DMS114 treated with DMSO at 0.1 percent for 48 hours (cell line): ENCODE measurements around the gene SPACA9.

Source experiments
- DNase-seq: peaks from one replicate; lab custom pipeline; 2025; ENCODE audit not compliant: unreplicated experiment; lab: John Stamatoyannopoulos, UW

Gene SPACA9

GRCh38 chr9:132878695-132879456 lies at the start of gene SPACA9:
Gene SPACA9, plus strand, starts transcription at chr9:132878898. Its CDS starts 5,050 bp downstream, at chr9:132883948.
- DNase-seq, result peak; percentile 39

GRCh38 chr9:132832171-132832881 lies 46.4 kb upstream of the SPACA9 start:
- DNase-seq, result no peak

DNA sequence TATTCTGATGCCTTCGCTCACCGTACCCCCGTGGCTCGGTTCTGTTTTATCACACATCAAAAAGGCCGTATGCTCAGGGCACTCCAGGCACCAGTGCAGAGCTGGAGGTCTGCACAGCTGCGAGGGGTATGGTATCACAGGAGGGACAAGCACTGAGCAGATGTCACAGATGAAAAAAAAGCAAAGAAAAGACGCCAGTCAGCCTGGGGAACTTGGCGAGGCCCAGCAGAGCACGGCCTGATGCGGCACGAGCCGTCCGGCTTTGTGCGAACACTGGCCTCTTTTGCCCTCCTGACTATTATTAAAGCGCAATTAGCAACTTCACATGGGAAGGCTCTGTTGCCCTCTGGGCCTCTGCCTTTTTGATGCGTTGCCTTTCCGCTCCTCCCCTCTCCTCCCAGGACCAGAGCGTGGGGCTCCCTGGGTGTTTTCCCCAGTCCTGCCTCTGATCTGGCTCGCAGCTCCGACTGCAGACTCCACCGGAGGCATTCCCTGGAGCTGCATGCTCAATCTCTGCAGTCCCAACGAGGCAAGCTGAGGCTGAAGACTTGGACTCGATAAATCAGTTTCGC lies 45.1 kb upstream of the SPACA9 start:
- DNase-seq, result no peak

DNA sequence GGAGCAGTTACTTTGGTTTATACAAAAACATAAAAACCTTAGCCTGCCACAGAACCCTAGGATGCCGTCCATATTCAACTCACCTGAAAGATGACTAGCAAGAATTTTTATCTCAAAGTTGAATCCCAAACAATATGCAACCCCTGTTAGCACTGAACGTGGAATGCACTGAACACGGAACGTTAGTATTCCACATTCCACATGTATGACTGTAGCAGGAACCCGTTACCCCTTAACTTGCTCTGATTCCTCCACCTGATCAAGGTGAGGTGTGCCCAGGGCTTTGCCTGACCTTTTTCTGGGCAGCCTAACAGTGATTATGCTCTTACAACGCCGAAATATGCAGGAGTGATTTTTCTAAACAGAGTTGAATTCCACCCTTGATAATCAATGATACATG lies 44.4 kb upstream of the SPACA9 start:
- no peak for DNase-seq

GRCh38 chr9:132837501-132838286 lies 41.0 kb upstream of the SPACA9 start:
- DNase-seq, result no peak

GRCh38 chr9:132838291-132838690 lies 40.4 kb upstream of the SPACA9 start:
- DNase-seq, result no peak

GRCh38 chr9:132840980-132841379 lies 37.7 kb upstream of the SPACA9 start:
- DNase-seq, result no peak

- DNase-seq, result no peak
These were observed 36.3 kb upstream of the SPACA9 start for GRCh38 chr9:132842124-132843044.

DNA sequence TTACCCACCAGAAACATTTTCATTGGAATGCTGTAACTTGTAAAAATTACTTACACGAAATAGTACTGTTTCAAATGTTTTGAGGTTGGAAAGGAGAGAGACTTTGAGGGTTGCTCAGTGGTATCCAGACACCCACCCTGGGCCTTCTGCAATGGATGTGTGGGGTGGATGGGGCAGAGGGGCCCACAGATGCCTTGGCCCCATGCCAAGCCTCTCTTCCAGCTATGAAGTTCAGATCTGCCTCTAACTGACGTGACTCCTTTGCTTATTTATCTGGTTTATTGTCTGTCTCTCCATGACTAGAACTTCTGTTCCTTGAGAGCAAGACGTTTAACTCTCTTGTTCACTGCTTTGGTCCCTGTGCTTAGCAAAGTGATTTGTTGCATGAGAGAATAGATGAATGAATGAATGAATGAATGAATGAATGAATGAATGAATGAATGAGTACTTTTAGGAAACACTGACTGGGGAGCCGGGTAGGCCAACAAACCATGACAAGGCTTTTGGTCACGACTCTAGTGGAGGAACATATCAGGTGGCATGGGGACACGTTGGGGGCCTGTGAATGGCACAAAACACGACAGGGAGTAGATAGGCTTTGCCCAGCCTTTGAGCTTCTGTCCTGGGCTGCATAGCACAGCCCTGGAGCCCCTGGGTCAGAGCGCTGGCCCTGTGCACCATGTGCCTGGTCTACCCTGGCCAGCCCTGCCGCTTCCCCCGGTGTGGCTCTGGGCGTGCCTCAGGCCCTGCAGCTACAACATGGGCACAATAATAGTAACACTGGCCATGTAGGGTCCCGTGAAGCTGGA lies 32.4 kb upstream of the SPACA9 start:
- no peak for DNase-seq

DNA sequence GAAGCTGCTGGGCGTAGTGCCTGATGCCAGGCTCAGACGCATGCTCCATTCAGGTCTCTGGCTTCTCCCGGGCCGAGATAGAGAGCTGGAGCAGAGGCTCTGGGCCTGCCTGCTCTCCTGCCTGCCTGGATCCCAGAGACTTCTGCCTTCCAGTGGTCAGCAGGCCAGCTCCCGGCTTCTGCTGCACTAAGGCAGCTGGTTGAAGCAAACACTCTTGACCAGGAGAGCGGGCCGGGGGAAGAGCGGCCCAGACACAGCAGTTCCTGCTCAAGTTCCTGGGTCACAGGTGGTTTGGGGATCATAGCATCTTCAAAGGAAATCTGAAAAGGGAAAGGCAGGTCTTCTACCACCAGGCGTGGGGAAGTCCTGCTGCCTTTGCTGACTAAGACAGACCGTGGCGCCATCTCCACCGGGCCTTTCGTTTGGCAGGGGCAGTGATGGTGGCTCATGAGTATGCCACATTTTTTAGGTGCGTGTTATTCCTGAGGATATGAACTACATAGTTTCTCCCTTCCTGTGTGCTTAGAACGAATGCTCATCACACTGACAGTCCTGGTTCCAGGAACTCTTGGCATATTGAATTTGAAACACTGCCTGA lies 31.7 kb upstream of the SPACA9 start:
- DNase-seq, result no peak

DNA sequence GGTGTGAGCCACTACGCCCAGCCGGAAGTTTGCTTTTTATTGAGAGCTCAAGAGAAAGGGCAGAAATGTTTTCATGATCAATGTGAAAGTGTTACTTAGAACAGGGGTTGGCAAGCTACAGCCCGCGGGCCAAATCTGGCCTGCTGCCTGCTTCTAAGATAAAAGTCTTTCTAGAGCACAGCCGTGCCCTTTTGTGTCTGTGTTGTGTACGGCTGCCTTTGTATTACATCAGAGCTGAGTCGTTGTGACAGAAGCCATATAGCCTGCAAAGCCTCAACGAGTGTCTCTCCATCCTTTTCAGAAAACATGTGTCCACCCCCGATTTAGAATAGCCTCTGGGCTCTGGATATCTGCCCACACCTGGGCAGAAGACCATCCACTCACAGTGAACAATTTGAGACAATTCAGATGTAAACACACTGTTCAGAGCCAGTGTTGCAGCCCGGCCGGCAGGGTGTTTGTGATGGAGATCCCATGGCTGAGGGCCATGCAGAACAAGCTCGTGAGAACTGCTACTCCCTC lies 29.5 kb upstream of the SPACA9 start:
- no peak for DNase-seq

DNA sequence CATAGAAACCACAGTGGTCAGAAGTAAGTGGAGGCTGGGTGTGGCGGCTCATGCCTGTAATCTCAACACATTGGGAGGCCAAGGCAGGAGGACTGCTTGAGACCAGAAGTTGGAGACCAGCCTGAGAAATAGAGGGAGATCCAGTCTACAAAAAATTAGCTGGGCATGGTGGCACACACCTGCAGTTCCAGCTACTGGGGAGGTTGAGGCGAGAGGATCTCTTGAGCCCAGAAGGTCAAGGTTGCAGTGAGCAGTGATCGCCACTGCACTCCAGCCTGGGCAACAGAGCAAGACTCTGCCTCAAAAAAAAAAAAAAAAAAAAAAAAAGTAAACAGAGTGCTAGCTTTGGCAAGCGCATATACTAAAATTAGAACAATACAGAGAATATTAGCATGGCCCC lies 25.2 kb upstream of the SPACA9 start:
- no peak for DNase-seq

DNA sequence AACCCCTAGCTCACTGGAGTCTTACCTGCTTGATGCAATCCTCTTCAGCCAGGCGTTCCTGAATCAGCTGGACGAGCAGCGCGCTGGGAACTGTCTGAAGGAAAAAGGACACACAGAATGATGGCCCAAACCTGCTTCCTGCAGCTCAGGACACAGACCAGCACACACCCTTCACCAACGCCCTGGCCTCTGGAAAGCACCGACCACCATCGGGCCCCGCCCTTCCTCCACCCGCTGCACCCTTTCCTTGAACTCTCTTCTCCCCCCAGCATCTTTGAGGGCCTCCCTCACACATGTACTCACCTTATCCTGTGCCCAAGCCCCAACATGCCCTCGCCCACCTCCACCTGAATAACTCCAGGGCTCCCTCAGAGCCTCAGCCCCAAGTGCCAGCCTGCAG lies 23.9 kb upstream of the SPACA9 start:
- no peak for DNase-seq

DNA sequence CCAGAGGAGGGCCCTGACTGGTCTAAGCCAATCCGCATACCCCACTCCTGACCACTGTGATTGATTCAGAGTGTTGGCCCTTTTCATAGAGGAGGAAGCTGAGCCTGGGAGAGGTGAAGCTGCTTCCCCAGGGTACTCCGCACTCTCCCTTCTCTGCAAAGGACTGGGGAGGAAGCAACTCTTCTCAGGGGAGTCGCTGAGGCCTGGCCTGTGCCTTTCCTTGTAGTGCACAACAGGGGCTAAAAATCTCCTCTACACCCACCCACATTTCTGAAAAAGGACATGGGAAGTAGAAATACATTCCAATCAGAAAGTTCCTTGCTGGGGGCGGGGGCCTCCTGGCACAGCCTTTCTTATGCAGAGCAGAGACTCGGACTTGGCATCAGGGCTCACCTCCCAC lies 22.8 kb upstream of the SPACA9 start:
- DNase-seq, result no peak

GRCh38 chr9:132857031-132857430 lies 21.7 kb upstream of the SPACA9 start:
- DNase-seq, result no peak

DNA sequence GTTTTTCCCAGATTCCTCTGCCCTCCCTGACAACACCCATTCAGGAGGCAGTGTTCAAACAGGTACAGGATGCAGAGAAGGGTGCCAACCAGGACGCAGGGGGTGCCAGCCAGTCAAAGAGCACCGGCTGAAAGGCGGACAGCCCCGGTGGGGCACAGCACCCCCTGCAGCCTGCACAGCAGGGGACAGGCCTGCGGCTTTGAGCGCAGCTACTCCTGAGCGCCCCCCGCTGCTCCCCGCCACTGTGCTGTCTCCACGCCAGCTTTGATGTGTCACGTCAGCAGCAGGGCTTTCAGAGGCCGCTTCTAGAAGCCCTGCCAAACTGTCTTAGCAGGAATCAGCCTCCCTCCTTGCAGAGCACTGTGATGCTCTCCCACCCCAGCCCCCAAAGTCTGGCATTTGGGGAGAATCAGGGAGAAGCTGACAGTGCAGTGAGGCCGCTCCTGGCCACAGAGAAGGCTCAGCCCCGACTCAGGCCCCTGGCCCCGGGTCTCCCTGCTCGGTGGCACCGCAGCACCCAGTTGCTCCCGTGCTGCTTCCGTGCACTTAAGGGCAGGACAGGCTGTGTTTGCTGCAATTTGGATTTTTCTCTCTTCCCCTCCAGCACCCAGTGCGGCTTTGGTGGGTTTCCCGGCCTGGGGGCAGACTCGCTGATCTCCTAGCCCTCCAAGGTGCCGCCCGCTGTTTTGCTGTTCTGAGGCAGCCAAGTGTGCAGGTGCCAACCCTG lies 20.9 kb upstream of the SPACA9 start:
- DNase-seq, result no peak

DNA sequence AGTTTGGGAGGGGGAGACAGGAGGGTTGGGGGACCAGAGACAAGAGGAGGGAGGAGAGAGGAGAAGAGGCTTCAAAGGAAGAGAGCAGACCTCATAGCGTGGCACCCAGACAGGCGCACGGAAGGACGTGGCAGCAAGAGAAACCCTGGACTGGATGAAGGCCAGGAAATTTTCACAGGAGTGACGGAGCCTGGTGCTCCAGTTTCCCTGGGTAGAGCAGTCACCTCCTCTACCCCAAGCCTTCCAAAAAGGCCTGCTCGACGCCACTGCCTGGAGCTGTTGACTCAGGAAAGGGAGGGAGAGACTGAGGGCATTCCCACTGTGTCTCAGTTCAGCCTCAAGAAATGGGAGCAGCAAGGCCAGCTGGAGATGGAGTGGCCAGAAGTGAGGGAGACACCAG lies 19.9 kb upstream of the SPACA9 start:
- DNase-seq, result no peak

DNA sequence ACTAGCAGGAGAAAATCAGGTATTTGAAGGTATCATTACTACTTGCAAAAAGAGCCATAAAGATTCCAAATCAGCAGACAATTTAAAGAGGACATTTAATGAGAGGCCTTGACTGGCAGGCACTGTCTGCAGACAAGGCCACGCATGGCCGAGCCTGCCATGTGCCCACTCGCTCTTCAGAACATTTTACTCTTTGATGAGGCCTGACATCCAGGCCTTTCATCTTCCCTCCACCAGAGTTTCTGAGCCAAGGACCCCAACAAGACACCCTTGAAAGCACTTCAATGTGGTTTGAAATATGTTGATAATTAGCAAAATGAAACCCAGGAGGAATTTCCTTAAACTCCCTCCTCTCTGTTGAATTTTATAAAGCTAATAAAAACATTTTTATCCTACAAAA lies 17.0 kb upstream of the SPACA9 start:
- no peak for DNase-seq
